Activated CD4-positive, alpha-beta memory T cell treated with anti-CD3 and anti-CD28 coated beads for 36 hours (primary cell): Measurements from ENCODE around the gene RAP1A. TPM values are rescaled to one million over a fixed set of nuclear protein-coding genes. Genes with fewer than 3 reads are reported as not detected.
"Not testable (repeated sequence)": the region's sequence is repeated elsewhere in the genome, so short reads cannot be mapped to it uniquely, and the experiment has no call there.

Experiments
- CTCF ChIA-PET: fragments of 350-600 bp; sonication (Branson Sonifier 250); formaldehyde crosslinking; loops from one replicate; lab custom pipeline; 2021; ENCODE audit warnings: antibody characterized with exemption, inconsistent platforms; lab: Charles Lee
- POLR2A ChIA-PET: fragments of 350-600 bp; sonication (Branson Sonifier 250); formaldehyde crosslinking; loops from one replicate; lab custom pipeline; 2021; ENCODE audit warnings: antibody characterized with exemption; lab: Charles Lee
- DNase-seq: peaks from one replicate; pipeline ENCODE4 v3.0.0-alpha.2; 2020
- H3K27ac Mint-ChIP-seq: one replicate; pipeline ENCODE4 v1.8.0; 2021; ENCODE audit warnings: mixed read lengths
- H3K27me3 Mint-ChIP-seq: one replicate; pipeline ENCODE4 v1.8.0; 2021; ENCODE audit warnings: mixed read lengths
- H3K36me3 Mint-ChIP-seq: one replicate; pipeline ENCODE4 v1.8.0; 2021; ENCODE audit warnings: mixed read lengths
- H3K4me1 Mint-ChIP-seq: one replicate; pipeline ENCODE4 v1.8.0; 2021; ENCODE audit warnings: low read depth, mixed read lengths
- H3K4me3 Mint-ChIP-seq: one replicate; pipeline ENCODE4 v1.8.0; 2021; ENCODE audit warnings: mild to moderate bottlenecking, mixed read lengths
- H3K9me3 Mint-ChIP-seq: one replicate; pipeline ENCODE4 v1.8.0; 2021; ENCODE audit warnings: mixed read lengths
- intact Hi-C: fragments of 100-400 bp; cut with micrococcal nuclease; formaldehyde crosslinking; loops from one replicate; pipeline ENCODE4 v1.15.1; 2023
- total RNA-seq, 2 experiments: library from RNA; stranded (reverse); gene quantifications; one replicate each; pipeline ENCODE4 v1.2.3, GENCODE V29; 2021

RAP1A gene
- total RNA-seq, 2 experiments from 2014 or later: 292 to 294 TPM

GRCh38 chr1:111737216-111738132 is 117.9 kb downstream of the RAP1A start:
- peak overlapping the region; percentile 84 for H3K4me3 Mint-ChIP-seq
- peaks cover 14% of the 10 kb centered on the region for H3K4me1 Mint-ChIP-seq
- no peak overlapping the region for H3K27ac Mint-ChIP-seq
- no peaks in the 10 kb centered on the region for H3K36me3 Mint-ChIP-seq
- intact Hi-C loops: loop anchor here (2.0 to 5.0 kb wide), 2 partner anchors 23 to 135 kb away; no protein-coding TSS in a partner anchor
- ChIA-PET CTCF (interaction anchor here (0.6 to 6.7 kb wide), 10 partner anchors 11 to 514 kb away, joined by 3 to 68 read pairs (median 8); no protein-coding TSS in a partner anchor), POLR2A (interaction anchor here (0.5 to 2.9 kb wide), 3 partner anchors 9 to 256 kb away, joined by 3 to 12 read pairs (median 5); partner anchors contain the start of gene DDX20)
- no peak for DNase-seq
- no peaks in the 10 kb centered on the region for H3K9me3 Mint-ChIP-seq
- peaks cover 28% of the 10 kb centered on the region for H3K27me3 Mint-ChIP-seq

- POLR2A ChIA-PET: interaction anchor here (0.5 to 2.9 kb wide), 3 partner anchors 17 to 257 kb away, joined by 3 to 12 read pairs (median 9); partner anchors contain the start of gene DDX20
- intact Hi-C loops: loop anchor here (2.0 to 5.0 kb wide), 2 partner anchors 23 to 136 kb away; no protein-coding TSS in a partner anchor
- DNase-seq: no peak
- Mint-ChIP-seq H3K9me3 (no peaks in the 10 kb centered on the region), H3K27ac (no peak overlapping the region), H3K4me1 (peaks cover 14% of the 10 kb centered on the region), H3K4me3 (peak overlapping the region; percentile 84), H3K27me3 (peaks cover 28% of the 10 kb centered on the region), H3K36me3 (no peaks in the 10 kb centered on the region)
- CTCF ChIA-PET: interaction anchor here (1.3 to 6.7 kb wide), 9 partner anchors 10 to 515 kb away, joined by 3 to 68 read pairs (median 11); no protein-coding TSS in a partner anchor
Observed at GRCh38 chr1:111738133-111738435, 118.5 kb downstream of the RAP1A start.

GRCh38 chr1:111738436-111739193 is 119.0 kb downstream of the RAP1A start:
- peak; percentile 59 for DNase-seq

GRCh38 chr1:111739194-111739924 is 119.8 kb downstream of the RAP1A start, which contains the start of gene INKA2:
TSS of gene INKA2 (minus strand) at chr1:111739395. CDS start at chr1:111739242, 153 bp downstream.
- no peaks in the 10 kb centered on the region for H3K9me3 Mint-ChIP-seq
- intact Hi-C loops: loop anchor here (1.0 to 5.0 kb wide), 3 partner anchors 16 to 137 kb away; partner anchors contain the start of gene DDX20
- ChIA-PET POLR2A (interaction anchor here (1.0 to 2.9 kb wide), 5 partner anchors 16 to 231 kb away, joined by 3 to 12 read pairs (median 3); partner anchors contain the start of gene DDX20), CTCF (interaction anchor here (0.6 to 6.7 kb wide), 13 partner anchors 9 to 524 kb away, joined by 3 to 68 read pairs (median 3); no protein-coding TSS in a partner anchor)
- peak within 1 kb of the TSS; percentile 84 for H3K4me3 Mint-ChIP-seq
- H3K27me3 Mint-ChIP-seq: peaks cover 28% of the 10 kb centered on the region
- H3K27ac Mint-ChIP-seq: no peak within 1 kb of the TSS
- peak; percentile 88 for DNase-seq
- H3K4me1 Mint-ChIP-seq: peaks cover 11% of the 10 kb centered on the region
- no peaks in the 10 kb centered on the region for H3K36me3 Mint-ChIP-seq

More at GRCh38 chr1:111738436-111739193, 119.0 kb downstream of the RAP1A start:
- Mint-ChIP-seq H3K27ac (no peak overlapping the region), H3K4me1 (peaks cover 11% of the 10 kb centered on the region), H3K27me3 (peaks cover 28% of the 10 kb centered on the region), H3K9me3 (no peaks in the 10 kb centered on the region), H3K36me3 (no peaks in the 10 kb centered on the region), H3K4me3 (peak overlapping the region; percentile 84)
- intact Hi-C loops: loop anchor here (1.0 to 5.0 kb wide), 3 partner anchors 17 to 136 kb away; partner anchors contain the start of gene DDX20
- CTCF ChIA-PET: interaction anchor here (0.6 to 6.7 kb wide), 13 partner anchors 10 to 515 kb away, joined by 3 to 68 read pairs (median 3); no protein-coding TSS in a partner anchor
- POLR2A ChIA-PET: interaction anchor here (1.0 to 2.9 kb wide), 5 partner anchors 16 to 231 kb away, joined by 3 to 12 read pairs (median 3); partner anchors contain the start of gene DDX20

GRCh38 chr1:111739925-111740765 is 120.6 kb downstream of the RAP1A start:
- intact Hi-C loops: loop anchor here (1.0 to 5.0 kb wide), 3 partner anchors 15 to 138 kb away; partner anchors contain the start of gene DDX20
- peaks cover 11% of the 10 kb centered on the region for H3K4me1 Mint-ChIP-seq
- CTCF ChIA-PET: interaction anchor here (0.9 to 6.7 kb wide), 9 partner anchors 8 to 258 kb away, joined by 3 to 68 read pairs (median 11); no protein-coding TSS in a partner anchor
- peaks cover 28% of the 10 kb centered on the region for H3K27me3 Mint-ChIP-seq
- H3K36me3 Mint-ChIP-seq: no peaks in the 10 kb centered on the region
- POLR2A ChIA-PET: interaction anchor here (1.5 to 2.9 kb wide), 3 partner anchors 15 to 232 kb away, joined by 3 to 12 read pairs (median 9); partner anchors contain the start of gene DDX20
- H3K27ac Mint-ChIP-seq: no peak overlapping the region
- H3K4me3 Mint-ChIP-seq: peak overlapping the region; percentile 84
- DNase-seq: no peak
- no peaks in the 10 kb centered on the region for H3K9me3 Mint-ChIP-seq

GRCh38 chr1:111742292-111742691 is 122.7 kb downstream of the RAP1A start:
- Mint-ChIP-seq H3K27me3 (peaks cover 26% of the 10 kb centered on the region), H3K4me1 (peaks cover 11% of the 10 kb centered on the region)
- DNase-seq, H3K36me3 Mint-ChIP-seq, POLR2A ChIA-PET, H3K9me3 Mint-ChIP-seq, intact Hi-C loops, H3K4me3 Mint-ChIP-seq, H3K27ac Mint-ChIP-seq: not testable (repeated sequence)
- CTCF ChIA-PET: interaction anchor here (1.0 to 2.7 kb wide), 6 partner anchors 8 to 260 kb away, joined by 3 to 15 read pairs (median 8); no protein-coding TSS in a partner anchor

- POLR2A ChIA-PET: no interaction called here
- no peaks in the 10 kb centered on the region for H3K36me3 Mint-ChIP-seq
- intact Hi-C loops: no loop called here
Observed at GRCh38 chr1:111742938-111743549, 123.5 kb downstream of the RAP1A start.

GRCh38 chr1:111743679-111744101 is 124.1 kb downstream of the RAP1A start:
- no peak overlapping the region for H3K4me3 Mint-ChIP-seq
- intact Hi-C loops: no loop called here
- POLR2A ChIA-PET: interaction anchor here (0.6 kb wide), 1 partner anchor 1721 kb away, joined by 3 read pairs; no protein-coding TSS in a partner anchor

More at GRCh38 chr1:111742938-111743549, 123.5 kb downstream of the RAP1A start:
- Mint-ChIP-seq H3K4me1 (peaks cover 11% of the 10 kb centered on the region), H3K9me3 (no peaks in the 10 kb centered on the region), H3K4me3 (no peak overlapping the region), H3K27ac (no peak overlapping the region), H3K27me3 (peaks cover 20% of the 10 kb centered on the region)
- CTCF ChIA-PET: interaction anchor here (1.0 to 2.7 kb wide), 7 partner anchors 9 to 274 kb away, joined by 3 to 15 read pairs (median 7); no protein-coding TSS in a partner anchor
- peak; percentile 28 for DNase-seq

More at GRCh38 chr1:111743679-111744101, 124.1 kb downstream of the RAP1A start:
- Mint-ChIP-seq H3K9me3 (no peaks in the 10 kb centered on the region), H3K27ac (no peak overlapping the region), H3K36me3 (no peaks in the 10 kb centered on the region), H3K27me3 (peaks cover 19% of the 10 kb centered on the region), H3K4me1 (peaks cover 9% of the 10 kb centered on the region)
- CTCF ChIA-PET: interaction anchor here (1.2 to 2.7 kb wide), 5 partner anchors 11 to 275 kb away, joined by 3 to 15 read pairs (median 8); no protein-coding TSS in a partner anchor
- DNase-seq: no peak
